NCI-H2171 treated with DMSO at 0.1 percent for 48 hours (cell line): ENCODE results near the gene DCP2.
A peak's percentile ranks its signal among the peaks of the same experiment; 100 is the strongest.

Experiments
- DNase-seq: peaks from one replicate; lab custom pipeline; 2025; lab: John Stamatoyannopoulos, UW

The DCP2 gene

GRCh38 chr5:113067635-113068344 is 91.2 kb downstream of the DCP2 start:
- peak; percentile 82 for DNase-seq

- DNase-seq: no peak
These were observed 92.0 kb downstream of the DCP2 start for GRCh38 chr5:113068559-113068958.
